HepG2 (cell line): ENCODE data around the gene C2orf78. TPM values are rescaled to one million over a fixed set of nuclear protein-coding genes. Genes with fewer than 3 reads are reported as not detected.

Experiments
- ARNTL ChIP-seq: sonication (generic); formaldehyde crosslinking; IDR thresholded peaks from 2 replicates; pipeline ENCODE4 v1.4.0; 2020; ENCODE audit warnings: mild to moderate bottlenecking, missing genetic modification reagents
- CSRNP1 ChIP-seq: sonication (generic); formaldehyde crosslinking; IDR thresholded peaks from 2 replicates; pipeline ENCODE4 v1.8.1; 2023; ENCODE audit warnings: mild to moderate bottlenecking, missing genetic modification reagents
- FOXC1 ChIP-seq: sonication (generic); formaldehyde crosslinking; IDR thresholded peaks from 2 replicates; pipeline ENCODE4 v1.8.0; 2022; ENCODE audit warnings: mild to moderate bottlenecking, missing genetic modification reagents, borderline replicate concordance
- GFI1 ChIP-seq: sonication (generic); formaldehyde crosslinking; IDR thresholded peaks from 2 replicates; pipeline ENCODE4 v1.5.0; 2020; ENCODE audit warnings: missing genetic modification reagents, mild to moderate bottlenecking, borderline replicate concordance
- GPN1 ChIP-seq: sonication (generic); formaldehyde crosslinking; IDR thresholded peaks from 2 replicates; pipeline ENCODE4 v1.5.1; 2020; ENCODE audit warnings: missing genetic modification reagents, borderline replicate concordance
- KLF11 ChIP-seq: IDR thresholded peaks from 2 replicates; pipeline ENCODE4 v1.6.1; 2016; ENCODE audit warnings: missing compliant biosample characterization
- NR2F2 ChIP-seq: IDR thresholded peaks from 2 replicates; pipeline ENCODE4 v1.6.1; 2012; ENCODE audit warnings: low read depth, inconsistent platforms, borderline replicate concordance
- RFX1 ChIP-seq: fragments of 450-650 bp; IDR thresholded peaks from 2 replicates; pipeline ENCODE4 v1.6.1; 2017
- SAFB2 ChIP-seq: sonication (generic); formaldehyde crosslinking; IDR thresholded peaks from 2 replicates; pipeline ENCODE4 v1.5.1; 2020; ENCODE audit warnings: missing genetic modification reagents, low read depth, mild to moderate bottlenecking, borderline replicate concordance
- SNRNP70 ChIP-seq: fragments of 200-400 bp; formaldehyde crosslinking; IDR thresholded peaks from 2 replicates; pipeline ENCODE4 v1.6.1; 2017; ENCODE audit warnings: mild to moderate bottlenecking, low read depth, low read length, moderate library complexity
- ZNF292 ChIP-seq: sonication (generic); formaldehyde crosslinking; IDR thresholded peaks from 2 replicates; pipeline ENCODE4 v1.8.1; 2022; ENCODE audit warnings: mild to moderate bottlenecking, low read depth, missing genetic modification reagents, borderline replicate concordance
- ZNF644 ChIP-seq: IDR thresholded peaks from 2 replicates; pipeline ENCODE4 v1.6.1; 2016; ENCODE audit warnings: low read depth
- polyA plus RNA-seq, 8 experiments: library from polyadenylated mRNA; depleted of rRNA in 3 of 8; stranded (reverse) in 7 of 8; unstranded in 1 of 8; fragments of >200 nt; fragmentation: Illumina TruSeq in 4 of 8; extraction: Trizol in 4 of 8; gene quantifications; 2 replicates each; pipeline versions ENCODE4 v1.2.1 to v1.2.3, GENCODE V29; 2011 to 2016; ENCODE audit warnings: low read depth in 4 of 8, missing spikeins in 1 of 8, mixed read lengths in 1 of 8; ENCODE audit not compliant: insufficient read depth in 1 of 8
- total RNA-seq, 5 experiments: library from RNA; depleted of rRNA; stranded (reverse); fragments of >200 nt; fragmentation: Illumina TruSeq; extraction: Trizol; gene quantifications; 2 replicates each; pipeline ENCODE4 v1.2.3, GENCODE V29; 2016; ENCODE audit warnings: low read depth in 1 of 5
- TF ChIP-seq, protein P1 (sequence below): sonication (generic); formaldehyde crosslinking; IDR thresholded peaks from 2 replicates; pipeline ENCODE4 v1.5.0; 2020; ENCODE audit warnings: mild to moderate bottlenecking, missing genetic modification reagents, borderline replicate concordance
- TF ChIP-seq, protein P2 (sequence below): sonication (generic); formaldehyde crosslinking; IDR thresholded peaks from 2 replicates; pipeline ENCODE4 v1.5.0; 2020; ENCODE audit warnings: missing genetic modification reagents
- TF ChIP-seq, protein P3 (sequence below): sonication (generic); formaldehyde crosslinking; IDR thresholded peaks from 2 replicates; pipeline ENCODE4 v1.5.1; 2020; ENCODE audit warnings: missing genetic modification reagents, mild to moderate bottlenecking, borderline replicate concordance
- TF ChIP-seq, protein P4 (sequence below): IDR thresholded peaks from 2 replicates; pipeline ENCODE4 v1.6.1; 2016; ENCODE audit warnings: missing compliant biosample characterization, missing genetic modification reagents, borderline replicate concordance

C2orf78 gene
- total and polyA plus RNA-seq, 2 of the 13 experiments (the other 11 are each of a cell fraction or from before 2014, with no cell fraction given): not detected

DNA sequence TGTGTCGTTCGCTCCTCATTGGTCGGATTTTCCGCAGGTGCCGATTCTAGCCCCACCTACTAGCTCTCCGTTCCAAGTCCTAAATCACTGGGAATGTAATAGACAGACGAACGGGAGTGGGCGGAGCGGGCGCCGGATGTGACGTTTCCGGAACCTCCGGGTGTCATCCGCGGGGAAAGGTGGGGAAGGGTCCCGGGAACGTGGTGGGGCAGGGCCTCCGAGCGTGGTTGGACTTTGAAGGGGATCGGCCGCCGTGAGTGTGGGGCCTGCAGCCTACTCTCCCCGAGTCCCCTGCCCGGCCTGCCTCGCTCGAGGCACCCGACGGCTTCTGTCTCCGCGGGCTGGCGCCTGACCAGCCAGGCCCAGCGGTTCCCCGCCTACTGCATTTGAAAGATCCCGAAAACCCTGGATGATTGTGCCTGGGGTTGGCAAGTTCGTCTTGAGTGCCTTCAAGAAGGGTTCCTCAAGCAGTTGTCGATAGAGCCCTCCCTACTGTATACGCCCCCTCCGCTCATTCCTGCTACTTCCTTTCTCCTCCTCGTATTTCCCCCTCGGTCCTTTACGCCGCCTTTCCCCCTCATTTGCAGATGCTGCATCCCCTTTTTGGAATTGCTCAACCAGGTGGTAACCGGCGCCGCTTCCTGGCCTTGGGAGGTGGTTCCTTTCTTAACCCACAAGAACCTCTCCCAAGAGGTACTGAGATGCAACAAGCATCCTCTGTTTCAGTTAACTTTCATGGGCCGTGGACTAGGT is 45.0 kb downstream of the C2orf78 start, which contains the start of gene STAMBP (continued):
- TF ChIP-seq, protein P1, sequence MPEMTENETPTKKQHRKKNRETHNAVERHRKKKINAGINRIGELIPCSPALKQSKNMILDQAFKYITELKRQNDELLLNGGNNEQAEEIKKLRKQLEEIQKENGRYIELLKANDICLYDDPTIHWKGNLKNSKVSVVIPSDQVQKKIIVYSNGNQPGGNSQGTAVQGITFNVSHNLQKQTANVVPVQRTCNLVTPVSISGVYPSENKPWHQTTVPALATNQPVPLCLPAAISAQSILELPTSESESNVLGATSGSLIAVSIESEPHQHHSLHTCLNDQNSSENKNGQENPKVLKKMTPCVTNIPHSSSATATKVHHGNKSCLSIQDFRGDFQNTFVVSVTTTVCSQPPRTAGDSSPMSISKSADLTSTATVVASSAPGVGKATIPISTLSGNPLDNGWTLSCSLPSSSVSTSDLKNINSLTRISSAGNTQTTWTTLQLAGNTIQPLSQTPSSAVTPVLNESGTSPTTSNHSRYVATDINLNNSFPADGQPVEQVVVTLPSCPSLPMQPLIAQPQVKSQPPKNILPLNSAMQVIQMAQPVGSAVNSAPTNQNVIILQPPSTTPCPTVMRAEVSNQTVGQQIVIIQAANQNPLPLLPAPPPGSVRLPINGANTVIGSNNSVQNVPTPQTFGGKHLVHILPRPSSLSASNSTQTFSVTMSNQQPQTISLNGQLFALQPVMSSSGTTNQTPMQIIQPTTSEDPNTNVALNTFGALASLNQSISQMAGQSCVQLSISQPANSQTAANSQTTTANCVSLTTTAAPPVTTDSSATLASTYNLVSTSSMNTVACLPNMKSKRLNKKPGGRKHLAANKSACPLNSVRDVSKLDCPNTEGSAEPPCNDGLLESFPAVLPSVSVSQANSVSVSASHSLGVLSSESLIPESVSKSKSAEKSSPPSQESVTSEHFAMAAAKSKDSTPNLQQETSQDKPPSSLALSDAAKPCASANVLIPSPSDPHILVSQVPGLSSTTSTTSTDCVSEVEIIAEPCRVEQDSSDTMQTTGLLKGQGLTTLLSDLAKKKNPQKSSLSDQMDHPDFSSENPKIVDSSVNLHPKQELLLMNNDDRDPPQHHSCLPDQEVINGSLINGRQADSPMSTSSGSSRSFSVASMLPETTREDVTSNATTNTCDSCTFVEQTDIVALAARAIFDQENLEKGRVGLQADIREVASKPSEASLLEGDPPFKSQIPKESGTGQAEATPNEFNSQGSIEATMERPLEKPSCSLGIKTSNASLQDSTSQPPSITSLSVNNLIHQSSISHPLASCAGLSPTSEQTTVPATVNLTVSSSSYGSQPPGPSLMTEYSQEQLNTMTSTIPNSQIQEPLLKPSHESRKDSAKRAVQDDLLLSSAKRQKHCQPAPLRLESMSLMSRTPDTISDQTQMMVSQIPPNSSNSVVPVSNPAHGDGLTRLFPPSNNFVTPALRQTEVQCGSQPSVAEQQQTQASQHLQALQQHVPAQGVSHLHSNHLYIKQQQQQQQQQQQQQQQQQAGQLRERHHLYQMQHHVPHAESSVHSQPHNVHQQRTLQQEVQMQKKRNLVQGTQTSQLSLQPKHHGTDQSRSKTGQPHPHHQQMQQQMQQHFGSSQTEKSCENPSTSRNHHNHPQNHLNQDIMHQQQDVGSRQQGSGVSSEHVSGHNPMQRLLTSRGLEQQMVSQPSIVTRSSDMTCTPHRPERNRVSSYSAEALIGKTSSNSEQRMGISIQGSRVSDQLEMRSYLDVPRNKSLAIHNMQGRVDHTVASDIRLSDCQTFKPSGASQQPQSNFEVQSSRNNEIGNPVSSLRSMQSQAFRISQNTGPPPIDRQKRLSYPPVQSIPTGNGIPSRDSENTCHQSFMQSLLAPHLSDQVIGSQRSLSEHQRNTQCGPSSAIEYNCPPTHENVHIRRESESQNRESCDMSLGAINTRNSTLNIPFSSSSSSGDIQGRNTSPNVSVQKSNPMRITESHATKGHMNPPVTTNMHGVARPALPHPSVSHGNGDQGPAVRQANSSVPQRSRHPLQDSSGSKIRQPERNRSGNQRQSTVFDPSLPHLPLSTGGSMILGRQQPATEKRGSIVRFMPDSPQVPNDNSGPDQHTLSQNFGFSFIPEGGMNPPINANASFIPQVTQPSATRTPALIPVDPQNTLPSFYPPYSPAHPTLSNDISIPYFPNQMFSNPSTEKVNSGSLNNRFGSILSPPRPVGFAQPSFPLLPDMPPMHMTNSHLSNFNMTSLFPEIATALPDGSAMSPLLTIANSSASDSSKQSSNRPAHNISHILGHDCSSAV (CRISPR knock-in tag): peak; percentile 87
- TF ChIP-seq SNRNP70 (no peak), RFX1 (no peak), ZNF644 (CRISPR knock-in tag) (peak; percentile 44; the same call in 1 of the 2 replicates), GPN1 (no peak), NR2F2 (no peak), GFI1 (peak; percentile 53; the same call in 1 of the 2 replicates), KLF11 (CRISPR knock-in tag) (no peak), FOXC1 (CRISPR knock-in tag) (peak; percentile 64; the same call in 1 of the 2 replicates), ZNF292 (CRISPR knock-in tag) (peak; percentile 91), CSRNP1 (peak; percentile 81), SAFB2 (CRISPR knock-in tag) (no peak), ARNTL (peak; percentile 37; the same call in 1 of the 2 replicates)
- TF ChIP-seq, protein P2, sequence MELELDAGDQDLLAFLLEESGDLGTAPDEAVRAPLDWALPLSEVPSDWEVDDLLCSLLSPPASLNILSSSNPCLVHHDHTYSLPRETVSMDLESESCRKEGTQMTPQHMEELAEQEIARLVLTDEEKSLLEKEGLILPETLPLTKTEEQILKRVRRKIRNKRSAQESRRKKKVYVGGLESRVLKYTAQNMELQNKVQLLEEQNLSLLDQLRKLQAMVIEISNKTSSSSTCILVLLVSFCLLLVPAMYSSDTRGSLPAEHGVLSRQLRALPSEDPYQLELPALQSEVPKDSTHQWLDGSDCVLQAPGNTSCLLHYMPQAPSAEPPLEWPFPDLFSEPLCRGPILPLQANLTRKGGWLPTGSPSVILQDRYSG (CRISPR knock-in tag): 0 out of 2 replicates have a peak, but pooled peaks have one; percentile 72
- TF ChIP-seq, protein P3, sequence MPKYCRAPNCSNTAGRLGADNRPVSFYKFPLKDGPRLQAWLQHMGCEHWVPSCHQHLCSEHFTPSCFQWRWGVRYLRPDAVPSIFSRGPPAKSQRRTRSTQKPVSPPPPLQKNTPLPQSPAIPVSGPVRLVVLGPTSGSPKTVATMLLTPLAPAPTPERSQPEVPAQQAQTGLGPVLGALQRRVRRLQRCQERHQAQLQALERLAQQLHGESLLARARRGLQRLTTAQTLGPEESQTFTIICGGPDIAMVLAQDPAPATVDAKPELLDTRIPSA (CRISPR knock-in tag): no peak
- TF ChIP-seq, protein P4, sequence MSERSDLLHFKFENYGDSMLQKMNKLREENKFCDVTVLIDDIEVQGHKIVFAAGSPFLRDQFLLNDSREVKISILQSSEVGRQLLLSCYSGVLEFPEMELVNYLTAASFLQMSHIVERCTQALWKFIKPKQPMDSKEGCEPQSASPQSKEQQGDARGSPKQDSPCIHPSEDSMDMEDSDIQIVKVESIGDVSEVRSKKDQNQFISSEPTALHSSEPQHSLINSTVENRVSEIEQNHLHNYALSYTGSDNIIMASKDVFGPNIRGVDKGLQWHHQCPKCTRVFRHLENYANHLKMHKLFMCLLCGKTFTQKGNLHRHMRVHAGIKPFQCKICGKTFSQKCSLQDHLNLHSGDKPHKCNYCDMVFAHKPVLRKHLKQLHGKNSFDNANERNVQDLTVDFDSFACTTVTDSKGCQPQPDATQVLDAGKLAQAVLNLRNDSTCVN (CRISPR knock-in tag): peak; percentile 71; the same call in 1 of the 2 replicates
